BJ (cell line): ENCODE results near the gene SLC9A3. TPM values are rescaled to one million over a fixed set of nuclear protein-coding genes. Genes with fewer than 3 reads are reported as not detected.

Source experiments
- CTCF ChIA-PET: fragments of 350-600 bp; formaldehyde crosslinking; extraction: SDS; loops from one replicate; lab custom pipeline; 2021; ENCODE audit warnings: antibody characterized with exemption, inconsistent platforms; lab: Yijun Ruan, JAX
- POLR2A ChIA-PET: fragments of 300-600 bp; sonication (Branson Sonifier 250); formaldehyde crosslinking; extraction: SDS; loops from one replicate; lab custom pipeline; 2021; ENCODE audit warnings: antibody characterized with exemption; lab: Charles Lee
- DNase-seq: peaks from one replicate; pipeline ENCODE4 v3.0.0-alpha.2; 2011; ENCODE audit warnings: low read depth
- H3K27me3 ChIP-seq: 2 replicates; pipeline ENCODE4 v1.6.0; 2011; ENCODE audit warnings: low read length; ENCODE audit not compliant: control insufficient read depth, insufficient read depth
- H3K36me3 ChIP-seq: 2 replicates; pipeline ENCODE4 v1.5.1; 2011; ENCODE audit warnings: low read length; ENCODE audit not compliant: control insufficient read depth, insufficient read depth
- H3K4me3 ChIP-seq: 2 replicates; pipeline ENCODE4 v1.5.1; 2011; ENCODE audit warnings: low read depth, mild to moderate bottlenecking, control low read depth, low read length
- CTCF ChIP-seq: IDR thresholded peaks from 2 replicates; pipeline ENCODE4 v1.5.1; 2011; ENCODE audit warnings: low read depth, mild to moderate bottlenecking, control low read depth, inconsistent platforms, low read length, moderate library complexity; ENCODE audit not compliant: insufficient read depth
- polyA plus RNA-seq: library from polyadenylated mRNA; depleted of rRNA; stranded (reverse); fragments of >200 nt; gene quantifications from 2 replicates; pipeline ENCODE4 v1.2.3, GENCODE V29; 2011

The SLC9A3 gene
- polyA plus RNA-seq, 1 experiment = 1.2 TPM

- ChIA-PET POLR2A (no interaction called here), CTCF (no interaction called here)
- no peak for TF ChIP-seq CTCF
- DNase-seq = no peak
- Histone ChIP-seq H3K27me3 (peaks cover 5% of the 10 kb centered on the region), H3K36me3 (no peaks in the 10 kb centered on the region), H3K4me3 (no peak overlapping the region)
Observed at GRCh38 chr5:501831-502184, 22.4 kb downstream of the SLC9A3 start.

- CTCF ChIA-PET = no interaction called here
- Histone ChIP-seq H3K27me3 (peaks cover 5% of the 10 kb centered on the region), H3K4me3 (no peak overlapping the region), H3K36me3 (no peaks in the 10 kb centered on the region)
- DNase-seq = no peak
- TF ChIP-seq CTCF = no peak
- POLR2A ChIA-PET = no interaction called here
Observed at GRCh38 chr5:501105-501830, 23.0 kb downstream of the SLC9A3 start.

DNA sequence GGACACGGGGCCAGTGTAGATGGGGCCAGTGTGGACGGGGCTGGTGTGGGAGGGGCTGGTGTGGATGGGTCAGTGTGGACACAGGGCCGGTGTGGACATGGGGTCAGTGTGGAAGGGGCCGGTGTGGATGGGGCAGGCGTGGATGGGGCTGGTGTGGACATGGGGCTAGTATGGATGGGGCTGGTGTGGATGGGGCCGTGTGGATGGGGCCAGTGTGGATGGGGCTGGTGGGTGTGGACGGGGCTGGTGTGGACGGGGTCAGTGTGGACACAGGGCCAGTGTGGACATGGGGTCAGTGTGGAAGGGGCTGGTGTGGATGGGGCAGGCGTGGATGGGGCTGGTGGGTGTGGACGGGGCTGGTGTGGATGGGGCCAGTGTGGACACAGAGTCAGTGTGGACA, 23.8 kb downstream of the SLC9A3 start:
- ChIA-PET POLR2A (no interaction called here), CTCF (no interaction called here)
- TF ChIP-seq CTCF = no peak
- no peak for DNase-seq
- Histone ChIP-seq H3K27me3 (peaks cover 5% of the 10 kb centered on the region), H3K36me3 (no peaks in the 10 kb centered on the region), H3K4me3 (no peak overlapping the region)

DNA sequence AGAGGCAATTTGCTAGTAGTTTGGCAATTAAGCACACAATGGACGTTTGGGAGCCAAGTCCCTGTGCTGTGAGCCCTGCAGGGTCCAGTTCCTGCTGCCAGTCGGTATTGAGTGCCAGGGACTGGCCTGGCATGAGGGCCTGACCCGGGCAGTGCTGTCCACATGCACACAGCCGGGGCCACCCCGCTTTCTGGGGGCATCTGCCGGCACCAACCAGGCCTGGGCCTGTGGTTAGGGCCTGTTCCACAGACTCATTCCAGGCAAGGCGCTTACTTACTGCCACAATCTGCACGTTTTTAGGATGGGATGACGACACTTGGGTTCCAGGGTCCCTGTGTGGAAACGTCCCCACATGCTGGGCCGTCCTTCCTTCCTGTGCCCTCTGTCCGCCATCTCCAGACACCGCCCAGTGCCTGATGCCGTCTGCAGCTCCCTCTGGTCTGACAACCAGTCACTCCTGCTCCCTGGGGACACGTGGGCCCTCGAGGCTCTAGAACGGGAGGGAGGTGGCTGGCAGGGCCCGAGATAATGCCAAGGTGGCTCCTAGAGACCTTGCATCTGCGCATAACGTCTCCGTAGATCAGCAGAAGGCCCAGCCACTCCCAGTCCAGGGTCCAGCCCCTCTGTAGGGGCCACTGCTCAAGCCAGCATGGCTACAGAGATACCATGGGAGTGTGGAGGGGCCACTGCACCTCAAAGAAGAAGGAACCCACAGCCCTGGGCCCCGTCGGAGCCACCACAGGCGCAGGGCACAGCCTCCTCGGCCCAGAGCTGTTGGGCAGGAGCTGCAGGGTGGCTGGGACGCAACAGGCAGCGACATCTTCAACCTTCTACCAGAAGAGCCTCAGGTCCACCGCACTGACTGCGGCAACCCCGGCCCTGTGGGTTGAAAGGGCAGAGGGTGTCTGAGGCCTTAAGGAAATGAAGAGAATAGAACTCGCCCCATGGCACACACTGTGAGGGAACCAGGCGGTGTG, 24.7 kb downstream of the SLC9A3 start:
- ChIA-PET POLR2A (no interaction called here), CTCF (no interaction called here)
- TF ChIP-seq CTCF = no peak
- no peak for DNase-seq
- Histone ChIP-seq H3K27me3 (peaks cover 5% of the 10 kb centered on the region), H3K36me3 (no peaks in the 10 kb centered on the region), H3K4me3 (no peak overlapping the region)

GRCh38 chr5:497871-498509, 26.3 kb downstream of the SLC9A3 start:
- TF ChIP-seq CTCF = no peak
- Histone ChIP-seq H3K36me3 (no peaks in the 10 kb centered on the region), H3K27me3 (peaks cover 8% of the 10 kb centered on the region), H3K4me3 (no peak overlapping the region)
- no peak for DNase-seq
- ChIA-PET POLR2A (no interaction called here), CTCF (no interaction called here)
